HEK293 (cell line): ENCODE measurements around the gene INTS6L.

ENCODE experiments used
- AEBP2 ChIP-seq: fragments of 450-650 bp; formaldehyde crosslinking; IDR thresholded peaks from 2 replicates; pipeline ENCODE4 v1.5.1; 2016; ENCODE audit warnings: missing biosample characterization, missing genetic modification characterization, borderline replicate concordance
- ATF2 ChIP-seq: fragments of 450-650 bp; formaldehyde crosslinking; IDR thresholded peaks from 2 replicates; pipeline ENCODE4 v1.5.1; 2016; ENCODE audit warnings: missing biosample characterization, missing genetic modification characterization, low read depth
- CTCF ChIP-seq: fragments of 450-650 bp; formaldehyde crosslinking; IDR thresholded peaks from 2 replicates; pipeline ENCODE4 v1.5.1; 2016; ENCODE audit warnings: missing biosample characterization, missing genetic modification characterization
- YY1 ChIP-seq: fragments of 450-650 bp; formaldehyde crosslinking; IDR thresholded peaks from 2 replicates; pipeline ENCODE4 v1.5.1; 2018; ENCODE audit warnings: missing biosample characterization, missing genetic modification characterization
- ZBTB1 ChIP-seq: fragments of 450-650 bp; formaldehyde crosslinking; IDR thresholded peaks from 2 replicates; pipeline ENCODE4 v1.5.1; 2016; ENCODE audit warnings: missing biosample characterization, missing genetic modification characterization
- ZFHX2 ChIP-seq: fragments of 450-650 bp; formaldehyde crosslinking; conservative IDR thresholded peaks from 2 replicates; pipeline ENCODE4 v1.5.1; 2016; ENCODE audit warnings: missing biosample characterization, missing genetic modification characterization
- ZNF350 ChIP-seq: fragments of 450-650 bp; formaldehyde crosslinking; IDR thresholded peaks from 2 replicates; pipeline ENCODE4 v1.5.0; 2017; ENCODE audit warnings: missing biosample characterization, mild to moderate bottlenecking, missing genetic modification characterization
- ZNF362 ChIP-seq: fragments of 450-650 bp; formaldehyde crosslinking; IDR thresholded peaks from 2 replicates; pipeline ENCODE4 v1.5.1; 2016; ENCODE audit warnings: missing biosample characterization, missing genetic modification characterization
- ZNF473 ChIP-seq: fragments of 450-650 bp; formaldehyde crosslinking; IDR thresholded peaks from 2 replicates; pipeline ENCODE4 v1.5.1; 2017; ENCODE audit warnings: missing biosample characterization, missing genetic modification characterization
- ZNF530 ChIP-seq: fragments of 450-650 bp; formaldehyde crosslinking; IDR thresholded peaks from 2 replicates; pipeline ENCODE4 v1.5.1; 2016; ENCODE audit warnings: low read depth, missing biosample characterization, missing genetic modification characterization
- ZNF76 ChIP-seq: fragments of 450-650 bp; formaldehyde crosslinking; IDR thresholded peaks from 2 replicates; pipeline ENCODE4; 2016; ENCODE audit warnings: low read depth, missing biosample characterization, missing genetic modification characterization, borderline replicate concordance
- ZNF830 ChIP-seq: fragments of 450-650 bp; IDR thresholded peaks from 2 replicates; pipeline ENCODE4 v1.5.0; 2018; ENCODE audit warnings: missing biosample characterization, missing genetic modification characterization, low read depth, mild to moderate bottlenecking, moderate library complexity

- TF ChIP-seq ZFHX2 (tag by site-specific recombination): no peak
- no peak for TF ChIP-seq YY1 (tag by site-specific recombination)
- TF ChIP-seq CTCF (tag by site-specific recombination): no peak
- no peak for TF ChIP-seq ZNF830
- TF ChIP-seq AEBP2 (tag by site-specific recombination): no peak
- no peak for TF ChIP-seq ZNF76 (tag by site-specific recombination)
- TF ChIP-seq ZNF362 (tag by site-specific recombination): no peak
- no peak for TF ChIP-seq ZNF473 (tag by site-specific recombination)
- TF ChIP-seq ZBTB1 (tag by site-specific recombination): no peak
- no peak for TF ChIP-seq ATF2 (tag by site-specific recombination)
- TF ChIP-seq ZNF350 (tag by site-specific recombination): no peak
- no peak for TF ChIP-seq ZNF530 (tag by site-specific recombination)
Measured at GRCh38 chrX:135541351-135541750, 20.9 kb downstream of the INTS6L start.
